Neural progenitor cell (in vitro differentiated cells): Measurements from ENCODE around the gene ZNF710. TPM values are rescaled to one million over a fixed set of nuclear protein-coding genes. Genes with fewer than 3 reads are reported as not detected.
A peak's percentile ranks its signal among the peaks of the same experiment; 100 is the strongest.

Experiments
- DNase-seq: peaks from one replicate; pipeline ENCODE4 v3.0.0-alpha.2; 2016; ENCODE audit warnings: low spot score
- H2AFZ ChIP-seq: fragments of 200-600 bp; sonication (generic); replicated peaks from 2 replicates; pipeline ENCODE4 v1.6.1; 2016; ENCODE audit warnings: antibody characterized with exemption
- H3F3A ChIP-seq: fragments of 200-600 bp; sonication (generic); 2 replicates; pipeline ENCODE4 v1.6.1; 2016; ENCODE audit warnings: antibody characterized with exemption, low read depth
- H3K27ac ChIP-seq: fragments of 200-600 bp; sonication (generic); 2 replicates; pipeline ENCODE4 v1.5.1; 2016; ENCODE audit warnings: mild to moderate bottlenecking
- H3K27me3 ChIP-seq: fragments of 200-600 bp; sonication (generic); 2 replicates; pipeline ENCODE4 v1.6.1; 2016; ENCODE audit warnings: mild to moderate bottlenecking, moderate library complexity
- H3K36me3 ChIP-seq: fragments of 200-600 bp; sonication (generic); 2 replicates; pipeline ENCODE4 v1.5.1; 2016
- H3K4me1 ChIP-seq: fragments of 200-600 bp; sonication (generic); 2 replicates; pipeline ENCODE4 v1.6.1; 2016; ENCODE audit warnings: mixed run types
- H3K4me2 ChIP-seq: fragments of 200-600 bp; sonication (generic); 2 replicates; pipeline ENCODE4 v1.6.1; 2016
- H3K4me3 ChIP-seq: fragments of 200-600 bp; sonication (generic); 2 replicates; pipeline ENCODE4 v1.5.1; 2016
- H3K79me2 ChIP-seq: fragments of 200-600 bp; sonication (generic); 2 replicates; pipeline ENCODE4 v1.6.1; 2016; ENCODE audit warnings: low read depth
- H3K9ac ChIP-seq: fragments of 200-600 bp; sonication (generic); 2 replicates; pipeline ENCODE4 v1.6.1; 2016
- H3K9me3 ChIP-seq: fragments of 200-600 bp; sonication (generic); 2 replicates; pipeline ENCODE4 v1.5.1; 2016; ENCODE audit warnings: low read depth
- H4K20me1 ChIP-seq: fragments of 200-600 bp; sonication (generic); 2 replicates; pipeline ENCODE4 v1.6.1; 2016; ENCODE audit warnings: low read depth
- H3K27ac Mint-ChIP-seq: 3 replicates; pipeline ENCODE4 v1.8.0; 2021; ENCODE audit warnings: mixed read lengths
- H3K27me3 Mint-ChIP-seq: 2 replicates; pipeline ENCODE4 v1.8.0; 2022; ENCODE audit warnings: low read depth, mild to moderate bottlenecking, inconsistent platforms, moderate library complexity, mixed read lengths; ENCODE audit not compliant: insufficient read depth
- H3K36me3 Mint-ChIP-seq: 3 replicates; pipeline ENCODE4 v1.8.0; 2021; ENCODE audit warnings: mixed read lengths
- H3K4me1 Mint-ChIP-seq: 3 replicates; pipeline ENCODE4 v1.8.0; 2021; ENCODE audit warnings: mixed read lengths
- H3K4me3 Mint-ChIP-seq: 3 replicates; pipeline ENCODE4 v1.8.0; 2021; ENCODE audit warnings: mild to moderate bottlenecking, moderate library complexity, mixed read lengths
- H3K9me3 Mint-ChIP-seq: 3 replicates; pipeline ENCODE4 v1.8.0; 2020; ENCODE audit warnings: mixed read lengths
- EZH2 ChIP-seq: fragments of 200-600 bp; sonication (generic); IDR thresholded peaks from 2 replicates; pipeline ENCODE4 v1.6.1; 2017; ENCODE audit warnings: antibody characterized with exemption, mild to moderate bottlenecking, moderate library complexity
- EZH2phosphoT487 ChIP-seq: fragments of 200-600 bp; sonication (generic); IDR thresholded peaks from 2 replicates; pipeline ENCODE4 v1.6.1; 2017; ENCODE audit warnings: antibody characterized with exemption
- total RNA-seq: library from RNA; depleted of rRNA; stranded (reverse); fragments of >200 nt; gene quantifications from 2 replicates; pipeline ENCODE4 v1.2.3, GENCODE V29; 2015; ENCODE audit warnings: low replicate concordance
- TF ChIP-seq, protein P1 (sequence below): fragments of 200-600 bp; sonication (generic); IDR thresholded peaks from 2 replicates; pipeline ENCODE4 v1.5.1; 2017; ENCODE audit warnings: antibody characterized with exemption, mild to moderate bottlenecking

ZNF710 gene
- total RNA-seq, 1 donor from 2014 or later, result 14.9 TPM

DNA sequence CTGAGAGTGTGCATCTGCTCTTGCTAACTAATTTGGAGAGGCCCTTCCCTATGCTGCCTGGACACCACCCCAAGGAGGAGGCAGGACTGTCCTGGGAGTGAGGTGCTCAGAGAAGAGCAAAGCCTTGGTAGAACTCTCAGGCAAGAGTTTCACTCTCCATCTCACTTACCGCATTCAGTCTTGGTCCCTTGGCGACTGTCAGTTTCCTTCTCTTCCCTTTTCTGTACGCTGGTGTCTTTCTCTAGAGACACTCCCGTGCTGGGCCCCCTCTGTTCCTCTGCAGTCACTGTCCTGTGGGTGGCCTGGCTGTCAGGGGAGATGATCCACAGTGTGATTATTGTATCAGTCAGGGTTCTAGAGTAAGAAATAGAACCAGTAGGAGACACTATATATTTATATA lies 57.2 kb downstream of the ZNF710 start:
- TF ChIP-seq, protein P1, sequence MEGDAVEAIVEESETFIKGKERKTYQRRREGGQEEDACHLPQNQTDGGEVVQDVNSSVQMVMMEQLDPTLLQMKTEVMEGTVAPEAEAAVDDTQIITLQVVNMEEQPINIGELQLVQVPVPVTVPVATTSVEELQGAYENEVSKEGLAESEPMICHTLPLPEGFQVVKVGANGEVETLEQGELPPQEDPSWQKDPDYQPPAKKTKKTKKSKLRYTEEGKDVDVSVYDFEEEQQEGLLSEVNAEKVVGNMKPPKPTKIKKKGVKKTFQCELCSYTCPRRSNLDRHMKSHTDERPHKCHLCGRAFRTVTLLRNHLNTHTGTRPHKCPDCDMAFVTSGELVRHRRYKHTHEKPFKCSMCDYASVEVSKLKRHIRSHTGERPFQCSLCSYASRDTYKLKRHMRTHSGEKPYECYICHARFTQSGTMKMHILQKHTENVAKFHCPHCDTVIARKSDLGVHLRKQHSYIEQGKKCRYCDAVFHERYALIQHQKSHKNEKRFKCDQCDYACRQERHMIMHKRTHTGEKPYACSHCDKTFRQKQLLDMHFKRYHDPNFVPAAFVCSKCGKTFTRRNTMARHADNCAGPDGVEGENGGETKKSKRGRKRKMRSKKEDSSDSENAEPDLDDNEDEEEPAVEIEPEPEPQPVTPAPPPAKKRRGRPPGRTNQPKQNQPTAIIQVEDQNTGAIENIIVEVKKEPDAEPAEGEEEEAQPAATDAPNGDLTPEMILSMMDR, result no peak
- no peak for TF ChIP-seq EZH2phosphoT487
- TF ChIP-seq EZH2, result no peak
- Mint-ChIP-seq H3K9me3 (no peaks in the 10 kb centered on the region), H3K36me3 (peaks cover 5% of the 10 kb centered on the region), H3K27me3 (no peaks in the 10 kb centered on the region), H3K27ac (no peak overlapping the region), H3K4me3 (no peak overlapping the region), H3K4me1 (peaks cover 62% of the 10 kb centered on the region)
- no peaks in the 10 kb centered on the region for H3K36me3 ChIP-seq
- H4K20me1 ChIP-seq, result peaks cover 29% of the 10 kb centered on the region
- no peak overlapping the region for H3K4me2 ChIP-seq
- no peaks in the 10 kb centered on the region for H3K9me3 ChIP-seq
- H3K27me3 ChIP-seq, result no peaks in the 10 kb centered on the region
- H3F3A ChIP-seq, result peaks cover 29% of the 10 kb centered on the region
- DNase-seq, result no peak
- H3K9ac ChIP-seq, result no peak overlapping the region
- H2AFZ ChIP-seq, result no peak overlapping the region
- peaks cover 76% of the 10 kb centered on the region for H3K79me2 ChIP-seq
- H3K4me3 ChIP-seq, result no peak overlapping the region
- H3K27ac ChIP-seq, result no peak overlapping the region
- peaks cover 37% of the 10 kb centered on the region for H3K4me1 ChIP-seq

- peaks cover 72% of the 10 kb centered on the region for H3K79me2 ChIP-seq
- H3K4me1 Mint-ChIP-seq, result peaks cover 62% of the 10 kb centered on the region
- DNase-seq, result no peak
- peaks cover 5% of the 10 kb centered on the region for H3K36me3 Mint-ChIP-seq
- H3K36me3 ChIP-seq, result no peaks in the 10 kb centered on the region
- H3K27ac Mint-ChIP-seq, result peak overlapping the region; percentile 74
- H3F3A ChIP-seq, result peaks cover 26% of the 10 kb centered on the region
- H3K27me3 ChIP-seq, result no peaks in the 10 kb centered on the region
- no peak overlapping the region for H3K27ac ChIP-seq
- peaks cover 29% of the 10 kb centered on the region for H4K20me1 ChIP-seq
- no peaks in the 10 kb centered on the region for H3K9me3 ChIP-seq
- no peak overlapping the region for H3K9ac ChIP-seq
- peaks cover 37% of the 10 kb centered on the region for H3K4me1 ChIP-seq
- H3K27me3 Mint-ChIP-seq, result no peaks in the 10 kb centered on the region
- H3K4me3 ChIP-seq, result no peak overlapping the region
- no peaks in the 10 kb centered on the region for H3K9me3 Mint-ChIP-seq
- H3K4me3 Mint-ChIP-seq, result no peak overlapping the region
- TF ChIP-seq EZH2phosphoT487, result no peak
- TF ChIP-seq, protein P1, result no peak
- TF ChIP-seq EZH2, result no peak
- no peak overlapping the region for H3K4me2 ChIP-seq
- no peak overlapping the region for H2AFZ ChIP-seq
These were observed 57.7 kb downstream of the ZNF710 start for GRCh38 chr15:90058775-90059174.

DNA sequence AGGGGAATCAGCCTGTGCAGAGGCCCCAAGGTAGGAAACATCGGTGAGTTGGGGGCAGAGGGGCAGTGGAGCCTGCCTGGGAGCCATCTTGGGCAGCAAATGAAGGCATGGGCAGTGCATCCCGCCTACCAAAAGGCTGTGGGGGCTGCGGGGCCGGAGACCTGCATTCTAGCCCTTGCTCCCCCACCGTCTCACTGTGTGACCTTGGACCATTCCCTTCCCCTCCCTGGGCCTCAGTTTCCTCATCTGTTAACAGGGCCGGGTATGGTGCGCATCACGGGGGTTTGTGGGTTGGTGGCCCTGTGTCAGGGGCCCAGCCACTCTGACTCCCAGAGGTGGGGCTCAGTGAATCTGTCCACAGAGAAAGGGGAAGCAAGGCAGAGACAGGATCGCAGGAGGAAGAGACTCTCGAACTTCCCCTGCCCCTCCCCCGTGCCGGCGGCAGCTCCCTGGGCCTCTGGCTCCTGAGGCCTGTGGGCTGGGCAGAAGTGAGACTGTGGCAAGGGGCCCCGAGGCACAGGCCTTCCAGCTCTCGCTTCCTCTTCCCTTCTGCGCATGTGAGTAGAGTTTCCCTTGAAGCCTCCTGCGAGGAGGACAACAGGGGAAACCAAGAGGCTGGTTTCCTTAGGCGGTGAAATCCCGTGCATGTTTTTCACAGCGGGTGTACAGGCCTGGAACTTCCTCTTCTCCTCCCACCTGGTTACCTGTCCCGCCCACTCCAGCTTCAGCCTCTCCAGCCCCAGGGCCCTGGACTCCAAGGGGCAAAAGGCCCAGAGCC lies 58.3 kb downstream of the ZNF710 start:
- Histone ChIP-seq H3K4me2 (peak overlapping the region; percentile 35), H3K36me3 (no peaks in the 10 kb centered on the region), H4K20me1 (peaks cover 28% of the 10 kb centered on the region), H3F3A (peaks cover 24% of the 10 kb centered on the region), H3K9me3 (no peaks in the 10 kb centered on the region), H3K9ac (no peak overlapping the region), H3K4me3 (no peak overlapping the region), H3K79me2 (peaks cover 72% of the 10 kb centered on the region), H3K27me3 (no peaks in the 10 kb centered on the region), H2AFZ (no peak overlapping the region), H3K4me1 (peaks cover 38% of the 10 kb centered on the region), H3K27ac (peak overlapping the region; percentile 25)
- Mint-ChIP-seq H3K4me1 (peaks cover 61% of the 10 kb centered on the region), H3K27me3 (no peaks in the 10 kb centered on the region), H3K36me3 (peaks cover 5% of the 10 kb centered on the region), H3K27ac (peak overlapping the region; percentile 74), H3K4me3 (no peak overlapping the region), H3K9me3 (no peaks in the 10 kb centered on the region)
- TF ChIP-seq EZH2phosphoT487 (no peak), EZH2 (no peak)
- TF ChIP-seq, protein P1, result no peak
- DNase-seq, result no peak
